GM18517 (cell line): Measurements from ENCODE around the gene PDE10A.
"Not testable (repeated sequence)": the region's sequence is repeated elsewhere in the genome, so short reads cannot be mapped to it uniquely, and the experiment has no call there.

Source experiments
- ATAC-seq: cut with Tn5 transposase; IDR thresholded peaks from one replicate; pipeline ENCODE4 v1.9.1; 2021; ENCODE audit warnings: mild to moderate bottlenecking, moderate library complexity; ENCODE audit not compliant: unreplicated experiment

The PDE10A gene

DNA sequence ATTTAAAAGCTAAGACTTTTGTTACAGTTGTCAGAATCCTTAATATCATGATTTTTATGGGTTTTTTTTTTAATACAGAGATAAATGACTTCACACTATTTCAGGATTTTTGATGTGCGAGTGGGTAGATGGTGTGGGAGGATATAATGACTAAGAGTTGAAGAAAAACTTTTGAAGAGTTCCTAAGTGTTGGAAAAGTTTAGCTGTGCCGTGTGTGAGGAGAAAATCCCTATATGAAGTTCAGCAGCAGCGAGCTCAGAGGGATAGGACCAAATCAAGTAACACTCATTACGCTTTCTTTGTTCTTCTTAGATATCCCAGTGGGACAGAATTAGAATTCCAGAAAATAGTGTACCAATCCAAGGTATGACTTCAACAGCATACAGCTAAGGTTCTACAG is 34.1 kb downstream of the PDE10A start:
- no peak for ATAC-seq

DNA sequence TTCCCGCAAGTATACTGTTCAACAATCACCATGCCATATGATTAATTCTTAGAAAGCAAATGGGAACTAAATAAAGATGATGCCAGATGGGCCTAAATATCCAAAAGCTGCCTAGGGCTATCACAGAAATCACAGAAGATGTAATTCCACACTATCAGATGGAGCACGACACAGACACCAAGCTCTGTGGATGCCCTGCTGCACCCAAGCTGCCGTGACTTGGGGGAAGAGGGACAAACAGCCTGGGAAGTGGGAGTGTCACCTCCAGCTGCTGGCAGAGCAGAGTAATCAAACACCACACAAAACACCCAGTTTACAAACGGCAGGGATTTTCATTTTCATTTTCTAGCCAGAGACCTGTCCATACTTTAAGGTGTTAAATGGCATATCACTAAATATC is 35.7 kb downstream of the PDE10A start:
- ATAC-seq = no peak

GRCh38 chr6:165626711-165627110 is 36.3 kb downstream of the PDE10A start:
- ATAC-seq = no peak

DNA sequence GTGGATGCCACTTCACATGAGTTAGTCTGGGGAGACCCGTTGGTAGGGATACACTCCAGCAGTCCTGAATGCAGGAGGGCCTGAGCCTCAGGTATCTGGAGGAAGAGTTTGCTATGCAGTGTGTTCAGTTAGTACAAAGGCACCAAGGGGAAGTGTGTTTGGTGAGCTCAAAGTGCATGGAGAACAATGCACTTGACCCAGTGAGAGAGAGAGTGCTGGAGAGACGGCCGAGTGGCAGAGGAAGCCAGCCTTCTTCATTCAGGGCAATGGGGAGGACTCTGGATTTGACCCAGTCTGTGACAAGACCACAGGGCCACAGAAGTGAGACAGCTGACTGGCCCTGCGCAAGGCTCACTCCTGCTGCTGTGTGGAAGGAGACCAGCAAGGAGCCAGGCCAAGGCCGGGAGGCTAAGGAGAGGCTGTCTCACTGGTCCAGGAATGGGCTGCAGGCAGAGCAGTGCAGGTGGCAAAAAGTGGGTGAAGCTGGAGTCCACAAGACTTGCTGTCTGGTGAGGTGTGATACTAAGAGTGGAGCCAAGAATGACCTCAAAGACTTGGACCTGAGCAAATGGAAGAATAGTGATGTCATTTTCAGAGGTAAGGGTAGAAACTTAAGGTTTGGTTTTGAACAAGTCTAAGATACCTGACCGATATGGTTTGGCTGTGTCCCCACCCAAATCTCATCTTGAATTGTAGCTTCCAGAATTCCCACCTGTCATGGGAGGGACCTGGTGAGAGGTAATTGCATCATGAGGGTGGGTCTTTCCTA is 38.0 kb downstream of the PDE10A start:
- no peak for ATAC-seq

GRCh38 chr6:165621940-165622339 is 41.1 kb downstream of the PDE10A start:
- no peak for ATAC-seq

DNA sequence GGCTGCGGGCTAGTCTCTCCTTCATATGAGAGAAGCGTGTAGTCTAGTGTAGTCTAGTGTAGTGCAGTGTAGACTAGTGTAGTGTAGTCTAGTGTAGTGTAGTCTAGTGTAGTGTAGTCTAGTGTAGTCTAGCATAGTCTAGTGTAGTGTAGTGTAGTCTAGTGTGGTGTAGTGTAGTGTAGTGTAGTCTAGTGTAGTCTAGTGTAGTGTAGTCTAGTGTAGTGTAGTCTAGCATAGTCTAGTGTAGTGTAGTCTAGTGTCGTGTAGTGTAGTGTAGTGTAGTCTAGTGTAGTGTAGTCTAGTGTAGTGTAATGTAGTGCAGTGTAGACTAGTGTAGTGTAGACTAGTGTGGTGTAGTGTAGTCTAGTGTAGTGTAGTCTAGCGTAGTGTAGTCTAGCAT is 44.1 kb downstream of the PDE10A start:
- not testable (repeated sequence) for ATAC-seq

- no peak for ATAC-seq
Measured at GRCh38 chr6:165618241-165618640, 44.8 kb downstream of the PDE10A start.

GRCh38 chr6:165617528-165617927 is 45.5 kb downstream of the PDE10A start:
- no peak for ATAC-seq

DNA sequence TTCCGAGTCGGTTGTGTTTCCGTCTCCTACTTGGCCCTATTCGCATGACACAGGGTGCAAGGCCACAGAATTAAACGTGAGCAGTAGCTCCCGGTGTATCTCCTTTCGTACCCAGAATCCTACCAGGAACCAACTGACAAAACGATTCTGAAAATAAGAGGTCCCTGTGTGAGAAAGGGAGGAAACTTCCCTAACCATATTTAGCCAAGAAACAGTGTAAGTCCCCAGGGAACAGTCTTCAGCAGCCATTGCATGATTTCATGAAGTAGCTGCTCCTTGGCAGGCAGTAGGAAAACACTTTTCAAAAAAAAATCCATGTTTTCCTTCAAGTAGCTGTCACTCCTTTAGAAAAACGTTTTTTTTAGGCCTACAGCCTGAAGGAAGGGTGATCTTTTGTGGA is 46.9 kb downstream of the PDE10A start:
- no peak for ATAC-seq

DNA sequence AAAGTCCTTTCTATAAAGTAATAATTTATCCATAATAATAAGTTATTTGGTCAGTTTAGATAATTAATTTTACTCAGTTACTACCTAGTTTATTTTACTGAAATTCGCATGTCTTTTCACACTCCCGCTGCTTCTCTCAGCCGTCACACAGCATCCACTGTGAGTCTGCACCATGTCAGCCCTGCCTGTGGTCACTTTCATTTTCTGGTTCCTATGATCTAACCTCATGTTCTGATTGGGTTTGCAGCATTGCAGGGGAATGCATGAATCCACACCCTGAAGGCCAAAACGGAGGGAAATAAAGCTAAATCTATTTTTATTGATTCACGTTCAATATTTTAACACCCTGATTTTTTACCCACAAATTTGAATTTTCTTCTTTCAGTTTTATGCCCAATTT is 47.4 kb downstream of the PDE10A start:
- peak; percentile 78 for ATAC-seq

DNA sequence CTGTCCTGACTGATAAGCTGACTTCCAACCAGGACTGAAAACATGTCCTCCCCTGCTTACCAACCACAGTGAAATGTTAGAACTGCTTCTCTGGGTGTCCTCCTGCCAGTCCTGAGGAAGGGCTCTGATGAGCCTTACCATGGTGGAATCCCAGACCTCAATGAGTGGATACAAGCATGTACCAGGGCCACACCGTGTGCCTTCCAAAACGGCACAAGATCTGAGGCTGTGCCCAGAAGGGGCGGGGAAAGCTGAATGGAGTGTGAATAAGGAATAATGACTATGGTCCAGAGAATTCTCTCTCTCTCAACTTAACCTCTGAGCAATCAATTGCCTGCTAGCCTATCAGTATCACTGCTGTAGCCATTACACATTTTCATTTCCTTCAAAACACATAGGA is 51.7 kb downstream of the PDE10A start:
- ATAC-seq = no peak

GRCh38 chr6:165608577-165608976 is 54.5 kb downstream of the PDE10A start:
- ATAC-seq = not testable (repeated sequence)

GRCh38 chr6:165606740-165607008 is 56.4 kb downstream of the PDE10A start:
- no peak for ATAC-seq

- no peak for ATAC-seq
Measured at GRCh38 chr6:165605901-165606739, 56.9 kb downstream of the PDE10A start.

GRCh38 chr6:165605182-165605875 is 57.7 kb downstream of the PDE10A start:
- ATAC-seq = no peak

GRCh38 chr6:165602291-165602690 is 60.8 kb downstream of the PDE10A start:
- ATAC-seq = no peak

- no peak for ATAC-seq
Measured at GRCh38 chr6:165600606-165601005, 62.4 kb downstream of the PDE10A start.

GRCh38 chr6:165599596-165600487 is 63.2 kb downstream of the PDE10A start:
- ATAC-seq = no peak

DNA sequence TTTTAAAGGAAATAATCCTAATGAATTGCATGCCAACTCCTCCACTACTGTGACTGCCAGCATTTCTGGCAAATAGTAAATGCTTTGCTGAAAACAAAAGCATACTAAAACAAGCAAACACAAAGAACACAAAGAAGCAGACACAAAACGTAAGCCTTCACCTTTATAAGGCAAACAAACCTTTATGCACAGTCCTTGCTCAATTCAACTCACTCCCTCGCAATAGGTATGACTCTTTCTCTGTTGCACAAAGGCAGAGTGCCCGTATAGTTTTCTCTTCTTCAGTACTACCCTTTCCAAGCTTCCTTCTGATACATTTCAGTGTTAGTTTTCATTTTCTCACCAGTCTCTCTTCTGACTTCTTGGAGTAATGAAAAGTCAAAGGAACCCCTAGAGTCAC is 63.9 kb downstream of the PDE10A start:
- no peak for ATAC-seq

- no peak for ATAC-seq
Measured at GRCh38 chr6:165597821-165598220, 65.2 kb downstream of the PDE10A start.
